ENCODE data around the gene CCP110. TPM values are rescaled to one million over a fixed set of nuclear protein-coding genes. Genes with fewer than 3 reads are reported as not detected.

Gene CCP110
- total and polyA plus RNA-seq, 2 of the 13 experiments (the other 11 are each of a cell fraction or from before 2014, with no cell fraction given), result 10.0 to 11.1 TPM

DNA sequence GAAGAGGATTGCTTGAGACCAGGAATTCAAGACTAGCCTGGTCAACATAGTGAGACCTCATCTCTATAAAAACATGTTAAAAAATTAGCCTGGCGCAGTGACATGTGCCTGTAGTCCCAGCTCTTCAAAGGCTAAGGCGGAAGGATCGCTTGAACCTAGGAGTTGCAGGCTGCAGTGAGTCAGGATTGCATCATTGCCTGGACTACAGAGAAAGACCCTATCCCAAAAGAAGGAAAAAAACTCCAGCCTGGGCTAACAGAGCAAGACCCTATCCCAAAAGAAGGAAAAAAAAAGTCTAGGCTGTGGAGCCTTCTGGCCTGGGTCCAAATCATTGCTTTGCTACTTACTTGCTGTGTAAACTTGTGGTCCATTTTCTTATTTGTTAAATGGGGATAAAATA is 4.9 kb downstream of the CCP110 start (continued):
- TF ChIP-seq MED13 (CRISPR knock-in tag; IDR thresholded peaks at IDR 0.05) (no peak), RBM39 (IDR thresholded peaks at IDR 0.05; ENCODE audit: low read depth, low read length, poor library complexity, severe bottlenecking) (no peak), ZSCAN22 (CRISPR knock-in tag; IDR thresholded peaks at IDR 0.05) (no peak), ZNF75D (CRISPR knock-in tag; IDR thresholded peaks at IDR 0.05; ENCODE audit: borderline replicate concordance) (no peak), ZNF790 (CRISPR knock-in tag; IDR thresholded peaks at IDR 0.05; ENCODE audit: borderline replicate concordance) (no peak)
- TF ChIP-seq, protein P1, sequence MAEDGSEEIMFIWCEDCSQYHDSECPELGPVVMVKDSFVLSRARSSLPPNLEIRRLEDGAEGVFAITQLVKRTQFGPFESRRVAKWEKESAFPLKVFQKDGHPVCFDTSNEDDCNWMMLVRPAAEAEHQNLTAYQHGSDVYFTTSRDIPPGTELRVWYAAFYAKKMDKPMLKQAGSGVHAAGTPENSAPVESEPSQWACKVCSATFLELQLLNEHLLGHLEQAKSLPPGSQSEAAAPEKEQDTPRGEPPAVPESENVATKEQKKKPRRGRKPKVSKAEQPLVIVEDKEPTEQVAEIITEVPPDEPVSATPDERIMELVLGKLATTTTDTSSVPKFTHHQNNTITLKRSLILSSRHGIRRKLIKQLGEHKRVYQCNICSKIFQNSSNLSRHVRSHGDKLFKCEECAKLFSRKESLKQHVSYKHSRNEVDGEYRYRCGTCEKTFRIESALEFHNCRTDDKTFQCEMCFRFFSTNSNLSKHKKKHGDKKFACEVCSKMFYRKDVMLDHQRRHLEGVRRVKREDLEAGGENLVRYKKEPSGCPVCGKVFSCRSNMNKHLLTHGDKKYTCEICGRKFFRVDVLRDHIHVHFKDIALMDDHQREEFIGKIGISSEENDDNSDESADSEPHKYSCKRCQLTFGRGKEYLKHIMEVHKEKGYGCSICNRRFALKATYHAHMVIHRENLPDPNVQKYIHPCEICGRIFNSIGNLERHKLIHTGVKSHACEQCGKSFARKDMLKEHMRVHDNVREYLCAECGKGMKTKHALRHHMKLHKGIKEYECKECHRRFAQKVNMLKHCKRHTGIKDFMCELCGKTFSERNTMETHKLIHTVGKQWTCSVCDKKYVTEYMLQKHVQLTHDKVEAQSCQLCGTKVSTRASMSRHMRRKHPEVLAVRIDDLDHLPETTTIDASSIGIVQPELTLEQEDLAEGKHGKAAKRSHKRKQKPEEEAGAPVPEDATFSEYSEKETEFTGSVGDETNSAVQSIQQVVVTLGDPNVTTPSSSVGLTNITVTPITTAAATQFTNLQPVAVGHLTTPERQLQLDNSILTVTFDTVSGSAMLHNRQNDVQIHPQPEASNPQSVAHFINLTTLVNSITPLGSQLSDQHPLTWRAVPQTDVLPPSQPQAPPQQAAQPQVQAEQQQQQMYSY (CRISPR knock-in tag; IDR thresholded peaks at IDR 0.05), result no peak

DNA sequence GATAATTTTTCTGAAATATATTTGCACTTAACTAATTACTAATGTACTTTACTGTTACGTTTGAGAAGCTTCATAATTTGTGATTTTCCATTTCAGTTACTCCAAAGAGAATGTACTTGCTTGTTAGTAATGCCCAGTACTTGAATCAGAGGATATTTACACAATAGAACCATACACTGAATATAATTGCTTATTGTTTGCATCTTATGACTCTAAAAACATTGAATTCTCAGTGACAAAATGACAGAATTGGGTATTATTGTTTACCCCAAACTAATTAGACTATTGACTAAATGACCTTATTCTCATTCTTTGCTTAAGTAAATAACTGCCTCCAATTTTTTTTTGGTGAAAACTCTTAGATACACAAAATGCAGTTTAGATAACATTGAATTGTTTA is 8.9 kb downstream of the CCP110 start:
- H3K4me3 ChIP-seq (replicated peaks in 1 of 3; ENCODE audit: insufficient read depth in 1 of 3, low read depth in 2 of 3, low read length in 3 of 3), result no peak overlapping the region
- H4K20me1 ChIP-seq (ENCODE audit: insufficient read depth, low read length), result no peaks in the 10 kb centered on the region
- H3K9ac ChIP-seq (ENCODE audit: insufficient read depth, low read depth, low read length), result no peak overlapping the region
- H3K4me2 ChIP-seq (ENCODE audit: low read depth, low read length), result no peak overlapping the region
- 95% methylated on average over 1 of the region's 1 CpG for WGBS (ENCODE audit: low lambda C conversion rate)
- H3K4me1 ChIP-seq (ENCODE audit: insufficient read depth, low read length), result peaks cover 6% of the 10 kb centered on the region; the same call in 1 of the 2 replicates
- POLR2A ChIA-PET, result no interaction called here
- intact Hi-C loops (cut with micrococcal nuclease; ENCODE audit: unreplicated experiment), result no loop called here
- no peak for FAIRE-seq
- no peak overlapping the region for H3K27ac ChIP-seq (ENCODE audit: extremely low read length, insufficient read depth, low read length)
- H3K27me3 ChIP-seq (ENCODE audit: control insufficient read depth in 1 of 2, insufficient read depth in 2 of 2, low read length in 2 of 2), result no peaks in the 10 kb centered on the region
- no peak for DNase-seq (ENCODE audit: low spot score)
- H3K79me2 ChIP-seq (ENCODE audit: insufficient read depth, low read length), result no peaks in the 10 kb centered on the region
- no peaks in the 10 kb centered on the region for H3K9me3 ChIP-seq (ENCODE audit: low read length)
- in situ Hi-C loops (cut with HindIII; ENCODE audit: extremely low pct_ligation_motif_present, low pct_unique_long_range_greater_than_20kb), result no loop called here
- CTCF ChIA-PET (ENCODE audit: low intra/inter-chr PET ratio, low total read pairs), result no interaction called here
- no TSS peak for BruUV-seq (replicated peaks)
- H2AFZ ChIP-seq (ENCODE audit: low read length), result no peak overlapping the region
- peaks cover 13 to 60% of the 10 kb centered on the region in 2 experiments; a peak in 4 of 5 replicates for H3K36me3 ChIP-seq (replicated peaks in 1 of 2; ENCODE audit: control insufficient read depth in 1 of 2, insufficient read depth in 2 of 2, low read length in 2 of 2)
- ATAC-seq, result no peak
- TF ChIP-seq, protein P2, sequence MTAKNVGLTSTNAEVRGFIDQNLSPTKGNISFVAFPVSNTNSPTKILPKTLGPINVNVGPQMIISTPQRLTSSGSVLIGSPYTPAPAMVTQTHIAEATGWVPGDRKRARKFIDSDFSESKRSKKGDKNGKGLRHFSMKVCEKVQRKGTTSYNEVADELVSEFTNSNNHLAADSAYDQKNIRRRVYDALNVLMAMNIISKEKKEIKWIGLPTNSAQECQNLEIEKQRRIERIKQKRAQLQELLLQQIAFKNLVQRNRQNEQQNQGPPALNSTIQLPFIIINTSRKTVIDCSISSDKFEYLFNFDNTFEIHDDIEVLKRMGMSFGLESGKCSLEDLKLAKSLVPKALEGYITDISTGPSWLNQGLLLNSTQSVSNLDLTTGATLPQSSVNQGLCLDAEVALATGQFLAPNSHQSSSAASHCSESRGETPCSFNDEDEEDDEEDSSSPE (CRISPR knock-in tag; IDR thresholded peaks at IDR 0.05), result no peak
- TF ChIP-seq ZNF510 (CRISPR knock-in tag; IDR thresholded peaks at IDR 0.05; ENCODE audit: low read depth), result no peak
- no peak for TF ChIP-seq ZNF562 (CRISPR knock-in tag; IDR thresholded peaks at IDR 0.05; ENCODE audit: borderline replicate concordance)
- no peak for TF ChIP-seq SMARCC2 (IDR thresholded peaks at IDR 0.05)
- TF ChIP-seq ZNF468 (CRISPR knock-in tag; IDR thresholded peaks at IDR 0.05), result no peak
- no peak for TF ChIP-seq HMGA1 (CRISPR knock-in tag; conservative IDR thresholded peaks at IDR 0.05)
- TF ChIP-seq, protein P3, sequence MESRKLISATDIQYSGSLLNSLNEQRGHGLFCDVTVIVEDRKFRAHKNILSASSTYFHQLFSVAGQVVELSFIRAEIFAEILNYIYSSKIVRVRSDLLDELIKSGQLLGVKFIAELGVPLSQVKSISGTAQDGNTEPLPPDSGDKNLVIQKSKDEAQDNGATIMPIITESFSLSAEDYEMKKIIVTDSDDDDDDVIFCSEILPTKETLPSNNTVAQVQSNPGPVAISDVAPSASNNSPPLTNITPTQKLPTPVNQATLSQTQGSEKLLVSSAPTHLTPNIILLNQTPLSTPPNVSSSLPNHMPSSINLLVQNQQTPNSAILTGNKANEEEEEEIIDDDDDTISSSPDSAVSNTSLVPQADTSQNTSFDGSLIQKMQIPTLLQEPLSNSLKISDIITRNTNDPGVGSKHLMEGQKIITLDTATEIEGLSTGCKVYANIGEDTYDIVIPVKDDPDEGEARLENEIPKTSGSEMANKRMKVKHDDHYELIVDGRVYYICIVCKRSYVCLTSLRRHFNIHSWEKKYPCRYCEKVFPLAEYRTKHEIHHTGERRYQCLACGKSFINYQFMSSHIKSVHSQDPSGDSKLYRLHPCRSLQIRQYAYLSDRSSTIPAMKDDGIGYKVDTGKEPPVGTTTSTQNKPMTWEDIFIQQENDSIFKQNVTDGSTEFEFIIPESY (CRISPR knock-in tag; IDR thresholded peaks at IDR 0.05), result no peak
- no peak for TF ChIP-seq ZNF296 (CRISPR knock-in tag; conservative IDR thresholded peaks at IDR 0.05)
- no peak for TF ChIP-seq ZNF350 (CRISPR knock-in tag; IDR thresholded peaks at IDR 0.05; ENCODE audit: borderline replicate concordance, low read depth)
- TF ChIP-seq DPF2 (CRISPR knock-in tag; IDR thresholded peaks at IDR 0.05; ENCODE audit: borderline replicate concordance, low read depth), result no peak
- TF ChIP-seq HCFC1 (IDR thresholded peaks at IDR 0.05; ENCODE audit: low read depth, low read length), result no peak
- TF ChIP-seq ZFP41 (CRISPR knock-in tag; IDR thresholded peaks at IDR 0.05; ENCODE audit: borderline replicate concordance), result no peak
